Nephron progenitor cell (in vitro differentiated cells): Measurements from ENCODE around the gene ELAC2.

Source experiments
- DNase-seq: peaks from one replicate; pipeline ENCODE4 v3.0.0; 2021
- H3K27ac Mint-ChIP-seq: 2 replicates; pipeline ENCODE4 v1.8.0; 2021; ENCODE audit warnings: mild to moderate bottlenecking, moderate library complexity, mixed read lengths
- H3K27me3 Mint-ChIP-seq: 2 replicates; pipeline ENCODE4 v1.8.0; 2021; ENCODE audit warnings: mild to moderate bottlenecking, low read depth, mixed read lengths; ENCODE audit not compliant: poor library complexity
- H3K36me3 Mint-ChIP-seq: 2 replicates; pipeline ENCODE4 v1.8.0; 2021; ENCODE audit warnings: low read depth, mixed read lengths
- H3K4me1 Mint-ChIP-seq: 2 replicates; pipeline ENCODE4 v1.8.0; 2021; ENCODE audit warnings: mixed read lengths
- H3K4me3 Mint-ChIP-seq: 2 replicates; pipeline ENCODE4 v1.8.0; 2021; ENCODE audit warnings: mild to moderate bottlenecking, moderate library complexity, mixed read lengths
- H3K9me3 Mint-ChIP-seq: 2 replicates; pipeline ENCODE4 v1.8.0; 2021; ENCODE audit warnings: mild to moderate bottlenecking, moderate library complexity, mixed read lengths
- TF ChIP-seq, protein P1 (sequence below): fragments of 200-600 bp; sonication (generic); IDR thresholded peaks from 2 replicates; pipeline ENCODE4 v1.5.0; 2021; ENCODE audit warnings: antibody characterized with exemption

The ELAC2 gene

GRCh38 chr17:12994341-12995074 lies 23.3 kb downstream of the ELAC2 start:
- Mint-ChIP-seq H3K4me3 (no peak overlapping the region), H3K36me3 (peaks cover 76% of the 10 kb centered on the region), H3K9me3 (no peaks in the 10 kb centered on the region), H3K4me1 (peaks cover 4% of the 10 kb centered on the region), H3K27me3 (peaks cover 8% of the 10 kb centered on the region), H3K27ac (peak overlapping the region; percentile 42)
- TF ChIP-seq, protein P1, sequence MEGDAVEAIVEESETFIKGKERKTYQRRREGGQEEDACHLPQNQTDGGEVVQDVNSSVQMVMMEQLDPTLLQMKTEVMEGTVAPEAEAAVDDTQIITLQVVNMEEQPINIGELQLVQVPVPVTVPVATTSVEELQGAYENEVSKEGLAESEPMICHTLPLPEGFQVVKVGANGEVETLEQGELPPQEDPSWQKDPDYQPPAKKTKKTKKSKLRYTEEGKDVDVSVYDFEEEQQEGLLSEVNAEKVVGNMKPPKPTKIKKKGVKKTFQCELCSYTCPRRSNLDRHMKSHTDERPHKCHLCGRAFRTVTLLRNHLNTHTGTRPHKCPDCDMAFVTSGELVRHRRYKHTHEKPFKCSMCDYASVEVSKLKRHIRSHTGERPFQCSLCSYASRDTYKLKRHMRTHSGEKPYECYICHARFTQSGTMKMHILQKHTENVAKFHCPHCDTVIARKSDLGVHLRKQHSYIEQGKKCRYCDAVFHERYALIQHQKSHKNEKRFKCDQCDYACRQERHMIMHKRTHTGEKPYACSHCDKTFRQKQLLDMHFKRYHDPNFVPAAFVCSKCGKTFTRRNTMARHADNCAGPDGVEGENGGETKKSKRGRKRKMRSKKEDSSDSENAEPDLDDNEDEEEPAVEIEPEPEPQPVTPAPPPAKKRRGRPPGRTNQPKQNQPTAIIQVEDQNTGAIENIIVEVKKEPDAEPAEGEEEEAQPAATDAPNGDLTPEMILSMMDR, result no peak
- no peak for DNase-seq

- Mint-ChIP-seq H3K27me3 (peaks cover 8% of the 10 kb centered on the region), H3K9me3 (no peaks in the 10 kb centered on the region), H3K4me3 (no peak overlapping the region), H3K36me3 (peaks cover 69% of the 10 kb centered on the region), H3K4me1 (peaks cover 4% of the 10 kb centered on the region), H3K27ac (no peak overlapping the region)
- DNase-seq, result no peak
- TF ChIP-seq, protein P1, result no peak
Observed at GRCh38 chr17:12993631-12994030, 24.2 kb downstream of the ELAC2 start.

GRCh38 chr17:12992676-12993075 lies 25.2 kb downstream of the ELAC2 start:
- peak overlapping the region; percentile 66 for H3K27ac Mint-ChIP-seq
- TF ChIP-seq, protein P1, result no peak
- H3K27me3 Mint-ChIP-seq, result peaks cover 8% of the 10 kb centered on the region
- no peak for DNase-seq
- H3K36me3 Mint-ChIP-seq, result peaks cover 62% of the 10 kb centered on the region
- H3K4me3 Mint-ChIP-seq, result no peak overlapping the region
- H3K4me1 Mint-ChIP-seq, result peaks cover 6% of the 10 kb centered on the region
- H3K9me3 Mint-ChIP-seq, result no peaks in the 10 kb centered on the region

DNA sequence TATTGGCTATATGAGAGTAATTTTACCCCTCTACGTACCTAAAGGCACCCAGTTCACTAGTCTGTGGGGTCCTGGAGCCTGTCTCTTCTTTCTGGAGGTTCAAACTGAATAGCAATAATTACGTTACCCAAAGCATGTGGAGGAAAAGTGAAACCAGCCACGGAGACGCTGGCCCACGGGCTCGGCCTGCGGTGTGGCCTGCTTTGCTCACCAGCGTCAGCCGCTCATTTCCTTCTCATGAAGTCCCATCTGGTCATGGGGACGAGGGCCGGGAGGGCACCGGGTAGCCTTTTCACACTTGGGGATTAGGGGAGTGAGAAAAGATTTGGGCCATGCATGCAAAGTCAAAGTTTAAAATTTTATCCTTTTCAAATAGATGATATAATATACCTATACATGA lies 26.9 kb downstream of the ELAC2 start:
- Mint-ChIP-seq H3K9me3 (no peaks in the 10 kb centered on the region), H3K27me3 (peaks cover 8% of the 10 kb centered on the region), H3K4me1 (peaks cover 23% of the 10 kb centered on the region), H3K4me3 (no peak overlapping the region), H3K27ac (no peak overlapping the region), H3K36me3 (peaks cover 49% of the 10 kb centered on the region)
- DNase-seq, result no peak
- TF ChIP-seq, protein P1, result no peak

DNA sequence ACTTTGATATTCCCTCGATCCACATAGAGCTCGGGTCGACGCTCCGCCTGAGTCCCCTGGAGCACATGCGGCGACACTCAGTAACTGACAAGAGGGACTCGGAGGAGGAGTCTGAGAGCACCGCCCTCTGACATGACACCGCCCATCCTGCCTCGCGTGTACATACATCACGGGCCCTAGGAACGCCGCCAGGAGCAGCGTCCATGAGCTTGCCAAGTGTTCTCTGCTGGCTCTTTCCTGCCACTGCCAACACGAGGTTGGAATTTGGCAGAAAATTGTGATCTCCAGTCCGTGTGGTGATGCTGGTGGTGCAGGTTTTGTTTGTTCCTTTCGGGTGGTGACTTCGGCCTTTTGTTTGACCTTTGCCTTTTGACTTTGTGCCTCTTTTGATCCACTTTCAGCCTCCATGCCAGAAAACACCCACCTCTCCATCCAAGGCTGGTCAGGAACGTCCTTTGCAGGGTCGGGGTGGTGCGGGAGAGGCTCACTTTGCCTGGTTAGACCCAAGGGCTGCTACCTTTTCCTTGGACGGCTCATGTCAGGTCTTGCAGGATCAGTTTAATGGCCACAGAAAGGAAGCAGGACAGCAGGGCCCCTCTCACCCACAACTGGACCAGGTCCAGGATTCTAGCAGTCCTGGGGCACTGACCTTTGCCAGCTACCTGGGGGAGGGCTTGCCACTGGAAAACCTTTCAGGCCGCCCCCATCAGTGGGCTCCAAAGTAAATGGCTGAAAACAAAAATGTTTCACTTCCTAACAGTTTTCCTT lies 27.6 kb downstream of the ELAC2 start:
- Mint-ChIP-seq H3K4me1 (peaks cover 30% of the 10 kb centered on the region), H3K27me3 (peaks cover 8% of the 10 kb centered on the region), H3K4me3 (no peak overlapping the region), H3K36me3 (peaks cover 48% of the 10 kb centered on the region), H3K9me3 (no peaks in the 10 kb centered on the region), H3K27ac (no peak overlapping the region)
- DNase-seq, result no peak
- TF ChIP-seq, protein P1, result no peak
